IPS-18c (cell line): ENCODE measurements around the gene DLG5.
A peak's percentile ranks its signal among the peaks of the same experiment; 100 is the strongest.

ENCODE experiments used
- H3K4me3 ChIP-seq: 2 replicates; pipeline ENCODE4 v1.7.0; 2013; ENCODE audit warnings: low read depth, mild to moderate bottlenecking, low read length, moderate library complexity; ENCODE audit not compliant: insufficient read depth
- H3K9me3 ChIP-seq: one replicate; pipeline ENCODE4 v1.6.1; 2013; ENCODE audit warnings: mild to moderate bottlenecking, low read length, moderate library complexity; ENCODE audit not compliant: control insufficient read depth, insufficient read depth

The DLG5 gene

GRCh38 chr10:77960829-77961329 lies 34.3 kb upstream of the DLG5 start:
- Histone ChIP-seq H3K4me3 (no peak overlapping the region), H3K9me3 (peaks cover 9% of the 10 kb centered on the region)

- H3K4me3 ChIP-seq, result no peak overlapping the region
- peaks cover 9% of the 10 kb centered on the region for H3K9me3 ChIP-seq
Measured at GRCh38 chr10:77959887-77960455, 33.4 kb upstream of the DLG5 start.

DNA sequence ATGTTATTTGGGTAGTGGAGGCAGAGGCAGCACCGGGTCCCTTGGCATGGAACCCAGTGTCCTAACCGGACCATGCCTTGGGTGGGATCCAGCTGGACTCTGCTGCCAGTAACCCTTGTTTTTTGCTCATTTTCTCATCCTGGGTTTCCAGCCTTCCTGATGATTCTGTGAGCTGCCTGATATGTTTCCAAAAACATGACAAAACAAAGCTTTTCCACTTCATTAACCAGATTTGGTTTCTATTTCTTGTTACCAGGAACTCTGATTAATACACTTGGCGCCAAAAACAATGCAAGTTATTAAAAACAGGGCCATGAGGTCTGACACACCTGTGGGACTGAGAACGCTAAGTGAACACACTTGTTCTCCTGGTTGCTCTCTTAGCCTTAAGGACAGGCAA lies 32.8 kb upstream of the DLG5 start:
- Histone ChIP-seq H3K4me3 (no peak overlapping the region), H3K9me3 (peaks cover 9% of the 10 kb centered on the region)

DNA sequence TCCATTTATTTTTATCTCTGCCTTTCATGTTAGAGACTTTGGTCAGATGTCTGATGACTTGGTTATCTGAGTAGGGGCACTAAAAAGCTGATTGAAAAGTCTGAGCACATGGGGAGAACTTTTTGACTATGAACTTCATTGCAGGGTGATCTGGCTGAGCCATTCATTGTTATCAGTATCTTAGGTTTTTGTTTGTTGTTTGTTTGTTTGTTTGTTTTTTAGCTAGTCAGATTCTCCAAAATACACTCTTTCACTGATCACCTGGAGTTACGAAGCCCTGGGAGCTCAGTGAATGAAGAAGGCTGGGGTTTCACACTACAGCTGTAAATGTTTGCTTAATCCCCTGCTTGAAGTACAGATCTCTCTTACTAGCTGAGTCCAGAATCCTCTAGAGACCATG lies 28.6 kb upstream of the DLG5 start:
- H3K9me3 ChIP-seq, result no peaks in the 10 kb centered on the region
- no peak overlapping the region for H3K4me3 ChIP-seq

GRCh38 chr10:77949167-77949566 lies 22.6 kb upstream of the DLG5 start:
- Histone ChIP-seq H3K4me3 (no peak overlapping the region), H3K9me3 (peaks cover 2% of the 10 kb centered on the region)

DNA sequence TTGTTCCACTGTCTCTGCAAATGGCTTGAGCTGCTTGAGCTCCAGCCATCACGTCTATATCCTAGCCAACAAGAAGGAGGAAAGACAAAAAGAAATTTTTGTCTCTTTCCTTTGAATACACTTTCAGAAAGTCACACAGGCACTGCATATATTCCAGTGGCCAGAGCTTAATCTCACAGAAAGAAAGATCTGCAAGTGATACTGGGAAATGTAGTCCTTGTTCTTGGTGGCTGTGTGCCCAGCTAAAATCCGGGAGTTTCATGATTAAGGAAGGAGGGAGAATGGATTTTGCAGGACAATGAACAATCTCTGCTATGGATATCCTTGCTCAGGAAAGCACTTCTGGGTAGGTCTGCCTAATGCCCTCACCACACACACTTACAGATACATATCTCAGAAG lies 19.5 kb upstream of the DLG5 start:
- Histone ChIP-seq H3K4me3 (no peak overlapping the region), H3K9me3 (peaks cover 2% of the 10 kb centered on the region)

- H3K4me3 ChIP-seq, result no peak overlapping the region
Measured at GRCh38 chr10:77944519-77944918, 18.0 kb upstream of the DLG5 start.

GRCh38 chr10:77943121-77943901 lies 16.8 kb upstream of the DLG5 start:
- no peak overlapping the region for H3K4me3 ChIP-seq

More at GRCh38 chr10:77944519-77944918, 18.0 kb upstream of the DLG5 start:
- peaks cover 2% of the 10 kb centered on the region for H3K9me3 ChIP-seq

DNA sequence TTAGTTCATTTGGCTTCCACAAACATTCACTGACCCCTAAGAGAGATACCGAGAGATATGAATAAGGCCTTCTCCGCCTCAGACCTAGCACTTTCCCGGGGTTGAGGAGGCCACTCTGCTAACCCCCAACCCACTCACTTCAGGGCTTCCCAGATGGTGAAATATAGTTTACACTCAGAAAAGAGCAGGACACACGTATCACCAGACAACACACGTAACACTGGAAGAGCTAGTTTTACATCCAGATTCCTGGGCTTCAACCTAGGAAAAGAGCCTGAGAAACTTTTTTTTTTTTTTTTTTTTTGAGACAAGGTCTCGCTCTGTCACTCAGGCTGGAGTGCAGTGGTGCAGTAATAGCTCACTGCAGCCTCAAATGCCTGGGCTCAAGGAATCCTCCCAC lies 15.2 kb upstream of the DLG5 start:
- Histone ChIP-seq H3K9me3 (no peaks in the 10 kb centered on the region), H3K4me3 (no peak overlapping the region)

More at GRCh38 chr10:77943121-77943901, 16.8 kb upstream of the DLG5 start:
- H3K9me3 ChIP-seq, result peaks cover 2% of the 10 kb centered on the region

DNA sequence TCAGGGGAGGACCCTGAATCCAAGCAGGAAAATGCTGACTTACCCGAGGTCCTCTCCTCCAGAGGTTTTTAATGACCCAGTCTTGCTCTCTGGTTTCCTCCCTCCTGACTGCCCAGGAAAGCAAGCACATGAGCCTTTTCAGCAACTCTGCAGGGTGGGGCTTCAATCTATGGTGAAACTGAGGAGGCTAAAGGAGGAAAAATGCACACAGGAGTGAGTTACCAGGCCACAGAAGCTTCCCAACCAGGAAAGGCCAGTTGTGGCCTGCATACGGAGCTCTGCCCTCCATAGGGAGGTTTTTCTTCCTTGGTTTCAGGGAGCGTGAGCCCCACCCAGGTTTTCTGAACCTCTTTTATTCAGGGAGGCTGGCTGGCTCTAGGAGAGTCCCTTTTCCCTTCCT lies 14.1 kb upstream of the DLG5 start:
- Histone ChIP-seq H3K9me3 (no peaks in the 10 kb centered on the region), H3K4me3 (no peak overlapping the region)

- Histone ChIP-seq H3K9me3 (no peaks in the 10 kb centered on the region), H3K4me3 (no peak overlapping the region)
Measured at GRCh38 chr10:77940225-77940624, 13.7 kb upstream of the DLG5 start.

DNA sequence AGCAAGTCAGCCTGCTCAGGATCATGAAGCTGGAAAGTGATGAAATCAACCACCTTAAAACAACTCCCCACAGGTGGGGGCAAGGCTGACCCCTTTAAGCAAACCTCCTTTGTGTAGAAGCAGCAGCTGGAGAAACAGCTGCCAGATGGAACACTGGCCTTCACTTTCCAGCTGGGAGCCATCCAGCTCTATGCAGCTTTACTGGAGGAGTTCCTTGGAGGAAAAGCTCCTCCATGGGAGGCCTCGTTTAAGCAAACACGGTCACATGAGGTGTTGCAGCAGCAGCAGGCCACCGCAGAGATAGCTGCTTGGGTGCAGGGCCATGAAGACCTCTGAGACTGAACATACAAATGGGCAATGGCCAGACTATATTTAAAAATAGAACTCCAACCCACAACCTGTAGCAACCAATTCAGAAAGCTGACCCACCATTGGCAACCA lies 13.0 kb upstream of the DLG5 start:
- Histone ChIP-seq H3K4me3 (no peak overlapping the region), H3K9me3 (no peaks in the 10 kb centered on the region)

DNA sequence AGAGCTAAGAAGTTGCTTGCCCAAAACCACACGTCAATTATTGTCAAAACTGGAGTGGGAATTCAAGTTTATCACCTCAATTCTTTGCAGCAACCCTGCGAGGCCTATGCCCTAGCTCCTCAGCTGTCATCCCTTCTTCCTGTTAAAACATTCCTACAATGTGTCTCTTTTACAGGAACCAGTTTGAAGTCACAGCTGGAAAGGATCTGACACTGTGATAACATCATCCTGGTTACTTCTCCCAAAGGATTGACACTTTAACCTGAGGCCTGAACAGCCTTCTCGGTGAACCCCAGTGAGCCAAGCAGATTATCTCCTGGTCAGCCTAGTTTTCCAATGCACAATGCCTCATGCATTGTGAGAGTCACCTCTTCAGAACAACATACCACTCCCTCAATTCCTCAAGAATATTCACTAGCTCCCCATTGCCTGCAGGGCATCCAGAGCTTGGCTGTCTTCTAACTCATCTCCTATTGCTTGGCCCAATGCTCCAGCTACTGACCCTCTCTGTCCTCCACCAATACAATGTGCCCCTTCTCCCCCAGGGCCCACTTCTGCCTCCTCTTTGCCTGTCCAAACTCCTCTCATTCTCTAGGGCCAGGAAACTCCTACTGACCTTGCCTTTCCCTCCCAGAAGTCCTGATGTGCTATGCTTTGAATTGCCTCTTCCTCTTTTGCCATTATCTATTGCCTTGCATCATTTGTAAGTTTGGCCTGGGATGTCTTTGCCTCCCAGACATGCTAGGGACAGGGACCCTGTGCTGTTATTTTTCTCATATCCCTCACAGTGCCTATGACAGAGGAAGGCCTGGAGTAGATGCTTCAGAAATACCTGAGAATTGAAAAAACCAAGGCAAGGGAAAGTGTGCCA lies 10.4 kb upstream of the DLG5 start:
- Histone ChIP-seq H3K9me3 (no peaks in the 10 kb centered on the region), H3K4me3 (no peak overlapping the region)

GRCh38 chr10:77932016-77932715 lies 5.6 kb upstream of the DLG5 start:
- H3K9me3 ChIP-seq, result no peaks in the 10 kb centered on the region
- H3K4me3 ChIP-seq, result no peak overlapping the region

DNA sequence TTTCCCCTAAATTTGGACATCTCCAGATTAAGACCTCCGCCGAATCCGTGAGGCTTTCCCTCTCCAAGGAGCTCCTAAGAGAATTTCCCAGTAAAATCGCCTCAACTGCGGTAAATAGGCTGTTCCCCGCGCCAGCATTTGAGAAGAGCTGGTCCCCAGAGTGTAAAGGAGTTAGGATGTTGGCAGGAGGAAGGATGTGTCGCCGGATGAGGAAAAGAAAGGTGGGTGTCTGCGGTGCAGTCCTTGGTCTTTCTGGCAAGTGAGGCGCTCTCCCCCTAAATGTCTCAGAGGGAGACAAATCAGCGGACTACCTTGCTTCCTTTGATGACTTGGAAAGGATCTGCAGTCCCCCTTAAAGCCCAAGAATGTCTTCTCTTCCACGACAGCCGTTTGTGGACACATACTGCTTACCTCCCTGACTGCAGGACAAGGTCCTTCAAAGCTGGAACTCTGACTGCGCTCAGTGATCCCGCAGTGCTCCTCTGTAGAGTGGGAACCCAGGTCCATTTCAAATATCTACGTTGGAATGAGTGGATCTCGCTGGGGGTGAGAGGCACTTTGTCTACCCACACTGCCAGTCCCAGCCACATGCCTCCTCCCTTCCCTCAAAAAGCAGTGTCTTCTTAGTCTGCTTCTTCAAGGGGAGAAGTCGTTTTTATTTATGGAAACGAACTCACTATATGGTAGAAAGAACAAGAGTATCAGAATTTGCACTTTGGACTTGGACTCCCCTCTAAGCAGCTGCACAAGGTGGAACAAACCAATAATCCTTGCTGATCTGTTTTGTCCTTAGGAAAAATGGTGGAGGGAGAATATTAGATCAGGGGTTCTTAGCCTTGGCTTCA lies 1.1 kb upstream of the DLG5 start:
- Histone ChIP-seq H3K9me3 (no peaks in the 10 kb centered on the region), H3K4me3 (peak overlapping the region; percentile 72)

DNA sequence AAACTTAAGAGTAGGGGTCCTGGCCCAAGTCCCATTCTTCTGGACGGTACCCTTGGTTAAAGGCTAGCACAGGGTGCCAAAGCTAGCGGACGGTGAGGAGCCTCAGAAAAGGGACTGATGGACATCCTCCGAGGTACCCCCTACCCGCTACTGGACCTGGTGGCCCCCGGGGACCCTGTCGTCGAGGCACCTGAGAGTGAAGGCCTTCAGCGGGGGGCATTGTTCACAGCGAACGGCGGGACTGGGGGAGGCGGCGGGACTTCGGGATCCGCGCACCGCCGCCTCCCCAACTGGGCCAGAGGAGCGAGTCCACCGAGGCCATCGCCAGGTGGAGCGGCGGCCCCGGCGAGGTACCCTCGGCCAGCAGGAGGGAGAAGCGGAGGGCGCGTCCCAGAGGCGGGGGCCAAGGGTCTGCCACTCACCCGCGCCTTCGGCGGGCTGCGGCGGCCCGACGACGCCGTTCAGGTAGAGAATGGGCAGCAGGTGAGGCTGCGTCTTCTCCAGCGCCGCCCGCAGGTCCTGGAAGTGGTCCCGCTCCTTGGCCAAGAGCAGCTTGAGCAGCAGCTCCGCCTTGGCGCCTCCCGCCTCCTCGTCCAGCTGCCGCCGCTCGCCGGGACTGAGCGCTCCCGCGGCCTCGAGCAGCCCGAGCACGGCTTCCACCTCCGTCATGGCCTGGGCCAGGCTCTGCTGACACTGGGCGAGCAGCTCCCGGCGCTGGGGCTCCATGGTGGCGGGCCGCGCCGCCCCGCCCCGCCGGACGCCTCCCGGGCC lies 575 bp downstream of the DLG5 start:
- H3K4me3 ChIP-seq, result peak overlapping the region; percentile 72
- no peaks in the 10 kb centered on the region for H3K9me3 ChIP-seq
